Measurements from ENCODE around the gene DSCAML1. TPM values are rescaled to one million over a fixed set of nuclear protein-coding genes. Genes with fewer than 3 reads are reported as not detected.
A peak's percentile ranks its signal among the peaks of the same experiment; 100 is the strongest.

The DSCAML1 gene
- total and polyA plus RNA-seq, 9 of the 15 experiments (the other 6 are each of a cell fraction or from before 2014, with no cell fraction given), result not detected

DNA sequence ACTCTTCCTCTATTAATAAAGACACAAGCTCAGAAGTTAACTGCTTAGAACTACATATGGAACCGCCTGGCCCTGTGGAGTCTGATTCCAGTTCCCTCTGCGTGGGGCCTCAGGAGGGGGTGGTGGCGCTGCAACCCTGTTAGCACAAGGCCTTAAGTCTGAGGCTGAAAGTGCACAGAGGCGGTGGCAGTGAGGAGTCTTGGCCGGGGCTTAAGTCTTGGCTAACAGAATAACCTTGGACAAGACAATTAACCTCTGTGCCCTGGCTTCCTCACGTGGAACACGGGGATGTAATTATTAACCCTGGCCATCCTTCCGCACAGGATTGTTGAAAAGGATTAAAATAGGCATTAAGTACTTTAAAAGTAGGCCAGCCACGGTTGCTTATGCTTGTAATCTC, 277.8 kb downstream of the DSCAML1 start:
- peak; percentile 61 for ATAC-seq
- Histone ChIP-seq H3K9me1 (ENCODE audit: control insufficient read depth, insufficient read depth, low read length) (no peaks in the 10 kb centered on the region), H3K27ac (ENCODE audit: extremely low read depth, low read depth, low read length) (no peak overlapping the region), H4K20me1 (replicated peaks; ENCODE audit: control insufficient read depth, insufficient read depth, low read length) (peaks cover 4% of the 10 kb centered on the region; the same call in 1 of the 2 replicates), H3K4me1 (replicated peaks in 1 of 2; ENCODE audit: control insufficient read depth in 2 of 2, insufficient read depth in 2 of 2, low read length in 2 of 2) (peaks cover 0 to 4% of the 10 kb centered on the region in 2 experiments; a peak in 1 of 5 replicates), H3K9ac (ENCODE audit: insufficient read depth in 1 of 2, low read depth in 2 of 2, low read length in 2 of 2) (no peak overlapping the region), H3K79me2 (ENCODE audit: control insufficient read depth, insufficient read depth, low read length) (no peaks in the 10 kb centered on the region), H3K27me3 (ENCODE audit: control insufficient read depth in 2 of 2, insufficient read depth in 2 of 2, low read length in 2 of 2) (peaks cover 29 to 90% of the 10 kb centered on the region in 2 experiments; a peak in 4 of 5 replicates), H3K9me3 (replicated peaks; ENCODE audit: control insufficient read depth, insufficient read depth, low read depth, low read length) (no peaks in the 10 kb centered on the region), H3K36me3 (ENCODE audit: control insufficient read depth, insufficient read depth, low read length) (no peaks in the 10 kb centered on the region), H3K4me2 (ENCODE audit: insufficient read depth, low read length) (no peak overlapping the region), H3K4me3 (no peak overlapping the region), H2AFZ (ENCODE audit: low read depth, low read length) (no peak overlapping the region)
- ChIA-PET POLR2A (no interaction called here), CTCF (ENCODE audit: low intra/inter-chr PET ratio) (no interaction called here)
- WGBS (ENCODE audit: insufficient coverage, low coverage, missing lambda C conversion rate), result 2% methylated on average over 9 of the region's 9 CpGs
- no peak for DNase-seq (ENCODE audit: extremely low read depth in 1 of 4, low spot score in 3 of 4)
- in situ Hi-C loops (cut with MboI) (no loop called here), intact Hi-C loops (cut with micrococcal nuclease) (no loop called here)
- no TSS peak for BruUV-seq (replicated peaks)
- no peak for FAIRE-seq
- TF ChIP-seq, protein P1, sequence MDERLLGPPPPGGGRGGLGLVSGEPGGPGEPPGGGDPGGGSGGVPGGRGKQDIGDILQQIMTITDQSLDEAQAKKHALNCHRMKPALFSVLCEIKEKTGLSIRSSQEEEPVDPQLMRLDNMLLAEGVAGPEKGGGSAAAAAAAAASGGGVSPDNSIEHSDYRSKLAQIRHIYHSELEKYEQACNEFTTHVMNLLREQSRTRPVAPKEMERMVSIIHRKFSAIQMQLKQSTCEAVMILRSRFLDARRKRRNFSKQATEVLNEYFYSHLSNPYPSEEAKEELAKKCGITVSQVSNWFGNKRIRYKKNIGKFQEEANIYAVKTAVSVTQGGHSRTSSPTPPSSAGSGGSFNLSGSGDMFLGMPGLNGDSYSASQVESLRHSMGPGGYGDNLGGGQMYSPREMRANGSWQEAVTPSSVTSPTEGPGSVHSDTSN (CRISPR knock-in tag; IDR thresholded peaks at IDR 0.05; ENCODE audit: low read depth), result no peak
- TF ChIP-seq, protein P1 (tag; conservative IDR thresholded peaks at IDR 0.05; ENCODE audit: low read depth), result no peak
- TF ChIP-seq TCF7 (IDR thresholded peaks at IDR 0.05; ENCODE audit: borderline replicate concordance) (no peak), ZFP1 (CRISPR knock-in tag; IDR thresholded peaks at IDR 0.05) (no peak)
- TF ChIP-seq, protein P2, sequence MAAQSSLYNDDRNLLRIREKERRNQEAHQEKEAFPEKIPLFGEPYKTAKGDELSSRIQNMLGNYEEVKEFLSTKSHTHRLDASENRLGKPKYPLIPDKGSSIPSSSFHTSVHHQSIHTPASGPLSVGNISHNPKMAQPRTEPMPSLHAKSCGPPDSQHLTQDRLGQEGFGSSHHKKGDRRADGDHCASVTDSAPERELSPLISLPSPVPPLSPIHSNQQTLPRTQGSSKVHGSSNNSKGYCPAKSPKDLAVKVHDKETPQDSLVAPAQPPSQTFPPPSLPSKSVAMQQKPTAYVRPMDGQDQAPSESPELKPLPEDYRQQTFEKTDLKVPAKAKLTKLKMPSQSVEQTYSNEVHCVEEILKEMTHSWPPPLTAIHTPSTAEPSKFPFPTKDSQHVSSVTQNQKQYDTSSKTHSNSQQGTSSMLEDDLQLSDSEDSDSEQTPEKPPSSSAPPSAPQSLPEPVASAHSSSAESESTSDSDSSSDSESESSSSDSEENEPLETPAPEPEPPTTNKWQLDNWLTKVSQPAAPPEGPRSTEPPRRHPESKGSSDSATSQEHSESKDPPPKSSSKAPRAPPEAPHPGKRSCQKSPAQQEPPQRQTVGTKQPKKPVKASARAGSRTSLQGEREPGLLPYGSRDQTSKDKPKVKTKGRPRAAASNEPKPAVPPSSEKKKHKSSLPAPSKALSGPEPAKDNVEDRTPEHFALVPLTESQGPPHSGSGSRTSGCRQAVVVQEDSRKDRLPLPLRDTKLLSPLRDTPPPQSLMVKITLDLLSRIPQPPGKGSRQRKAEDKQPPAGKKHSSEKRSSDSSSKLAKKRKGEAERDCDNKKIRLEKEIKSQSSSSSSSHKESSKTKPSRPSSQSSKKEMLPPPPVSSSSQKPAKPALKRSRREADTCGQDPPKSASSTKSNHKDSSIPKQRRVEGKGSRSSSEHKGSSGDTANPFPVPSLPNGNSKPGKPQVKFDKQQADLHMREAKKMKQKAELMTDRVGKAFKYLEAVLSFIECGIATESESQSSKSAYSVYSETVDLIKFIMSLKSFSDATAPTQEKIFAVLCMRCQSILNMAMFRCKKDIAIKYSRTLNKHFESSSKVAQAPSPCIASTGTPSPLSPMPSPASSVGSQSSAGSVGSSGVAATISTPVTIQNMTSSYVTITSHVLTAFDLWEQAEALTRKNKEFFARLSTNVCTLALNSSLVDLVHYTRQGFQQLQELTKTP (IDR thresholded peaks at IDR 0.05; ENCODE audit: low read depth in 1 of 2, partially characterized antibody in 2 of 2), result no peak
- TF ChIP-seq, protein P3, sequence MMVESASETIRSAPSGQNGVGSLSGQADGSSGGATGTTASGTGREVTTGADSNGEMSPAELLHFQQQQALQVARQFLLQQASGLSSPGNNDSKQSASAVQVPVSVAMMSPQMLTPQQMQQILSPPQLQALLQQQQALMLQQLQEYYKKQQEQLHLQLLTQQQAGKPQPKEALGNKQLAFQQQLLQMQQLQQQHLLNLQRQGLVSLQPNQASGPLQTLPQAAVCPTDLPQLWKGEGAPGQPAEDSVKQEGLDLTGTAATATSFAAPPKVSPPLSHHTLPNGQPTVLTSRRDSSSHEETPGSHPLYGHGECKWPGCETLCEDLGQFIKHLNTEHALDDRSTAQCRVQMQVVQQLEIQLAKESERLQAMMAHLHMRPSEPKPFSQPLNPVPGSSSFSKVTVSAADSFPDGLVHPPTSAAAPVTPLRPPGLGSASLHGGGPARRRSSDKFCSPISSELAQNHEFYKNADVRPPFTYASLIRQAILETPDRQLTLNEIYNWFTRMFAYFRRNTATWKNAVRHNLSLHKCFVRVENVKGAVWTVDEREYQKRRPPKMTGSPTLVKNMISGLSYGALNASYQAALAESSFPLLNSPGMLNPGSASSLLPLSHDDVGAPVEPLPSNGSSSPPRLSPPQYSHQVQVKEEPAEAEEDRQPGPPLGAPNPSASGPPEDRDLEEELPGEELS (CRISPR knock-in tag; IDR thresholded peaks at IDR 0.05; ENCODE audit: borderline replicate concordance), result no peak

All from K562 (cell line).